ACC112 (cell line): Measurements from ENCODE around the gene SLC43A1.

Source experiments
- H2AFZ ChIP-seq: fragments of 200-600 bp; sonication (generic); one replicate; pipeline ENCODE4 v1.6.0; 2017; ENCODE audit warnings: antibody characterized with exemption, low read length; ENCODE audit not compliant: unreplicated experiment
- H3K27ac ChIP-seq: fragments of 200-600 bp; sonication (generic); 2 replicates; pipeline ENCODE4 v1.5.1; 2014; ENCODE audit warnings: low read depth, mild to moderate bottlenecking, antibody characterized with exemption, low read length, moderate library complexity
- H3K27me3 ChIP-seq: fragments of 200-600 bp; sonication (generic); 2 replicates; pipeline ENCODE4 v1.6.1; 2014; ENCODE audit warnings: mild to moderate bottlenecking, antibody characterized with exemption, low read length, moderate library complexity, mixed read lengths; ENCODE audit not compliant: insufficient read depth
- H3K36me3 ChIP-seq: fragments of 200-600 bp; sonication (generic); 2 replicates; pipeline ENCODE4 v1.6.1; 2016; ENCODE audit warnings: mild to moderate bottlenecking, antibody characterized with exemption, low read length, moderate library complexity, mixed read lengths; ENCODE audit not compliant: insufficient read depth
- H3K4me1 ChIP-seq: fragments of 200-600 bp; sonication (generic); one replicate; pipeline ENCODE4 v1.6.1; 2016; ENCODE audit warnings: low read length, mixed read lengths; ENCODE audit not compliant: insufficient read depth, unreplicated experiment, control insufficient read depth
- H3K4me3 ChIP-seq: fragments of 200-600 bp; sonication (generic); 2 replicates; pipeline ENCODE4 v1.5.1; 2014; ENCODE audit warnings: mild to moderate bottlenecking, low read depth, low read length
- H3K79me2 ChIP-seq: fragments of 200-600 bp; sonication (generic); one replicate; pipeline ENCODE4 v1.6.0; 2016; ENCODE audit warnings: low read length; ENCODE audit not compliant: control insufficient read depth, unreplicated experiment, insufficient read depth

Gene SLC43A1

GRCh38 chr11:57529012-57529411 lies 13.5 kb upstream of the SLC43A1 start:
- Histone ChIP-seq H3K27ac (no peak overlapping the region), H3K36me3 (no peaks in the 10 kb centered on the region), H3K79me2 (peaks cover 16% of the 10 kb centered on the region), H2AFZ (no peak overlapping the region), H3K27me3 (no peaks in the 10 kb centered on the region), H3K4me1 (peaks cover 12% of the 10 kb centered on the region), H3K4me3 (no peak overlapping the region)

GRCh38 chr11:57527056-57527631 lies 11.6 kb upstream of the SLC43A1 start:
- Histone ChIP-seq H3K27ac (no peak overlapping the region), H2AFZ (no peak overlapping the region), H3K36me3 (no peaks in the 10 kb centered on the region), H3K27me3 (no peaks in the 10 kb centered on the region), H3K4me3 (no peak overlapping the region), H3K79me2 (peaks cover 16% of the 10 kb centered on the region), H3K4me1 (peaks cover 12% of the 10 kb centered on the region)

- Histone ChIP-seq H3K27me3 (no peaks in the 10 kb centered on the region), H3K79me2 (no peaks in the 10 kb centered on the region), H3K4me1 (no peaks in the 10 kb centered on the region)
Measured at GRCh38 chr11:57523419-57523818, 7.9 kb upstream of the SLC43A1 start.

GRCh38 chr11:57521116-57521515 lies 5.6 kb upstream of the SLC43A1 start:
- no peak overlapping the region for H3K27ac ChIP-seq
- H3K4me3 ChIP-seq: no peak overlapping the region
- H3K4me1 ChIP-seq: no peaks in the 10 kb centered on the region

More at GRCh38 chr11:57523419-57523818, 7.9 kb upstream of the SLC43A1 start:
- Histone ChIP-seq H3K4me3 (no peak overlapping the region), H3K36me3 (no peaks in the 10 kb centered on the region), H2AFZ (no peak overlapping the region), H3K27ac (no peak overlapping the region)

GRCh38 chr11:57516061-57516443 lies 550 bp upstream of the SLC43A1 start:
- Histone ChIP-seq H3K27ac (no peak overlapping the region), H2AFZ (peak overlapping the region; percentile 81), H3K27me3 (no peaks in the 10 kb centered on the region), H3K4me3 (peak overlapping the region; percentile 81), H3K79me2 (no peaks in the 10 kb centered on the region), H3K36me3 (no peaks in the 10 kb centered on the region), H3K4me1 (no peaks in the 10 kb centered on the region)

More at GRCh38 chr11:57521116-57521515, 5.6 kb upstream of the SLC43A1 start:
- H3K36me3 ChIP-seq: no peaks in the 10 kb centered on the region
- H2AFZ ChIP-seq: no peak overlapping the region
- H3K27me3 ChIP-seq: no peaks in the 10 kb centered on the region
- no peaks in the 10 kb centered on the region for H3K79me2 ChIP-seq

GRCh38 chr11:57514538-57515331 lies 767 bp downstream of the SLC43A1 start:
- H3K79me2 ChIP-seq: no peaks in the 10 kb centered on the region
- no peaks in the 10 kb centered on the region for H3K4me1 ChIP-seq
- H3K36me3 ChIP-seq: no peaks in the 10 kb centered on the region
- H3K4me3 ChIP-seq: peak overlapping the region; percentile 81
- no peaks in the 10 kb centered on the region for H3K27me3 ChIP-seq
- H2AFZ ChIP-seq: peak overlapping the region; percentile 81
- H3K27ac ChIP-seq: no peak overlapping the region

GRCh38 chr11:57513911-57514537 lies 1.5 kb downstream of the SLC43A1 start:
- Histone ChIP-seq H3K4me1 (no peaks in the 10 kb centered on the region), H2AFZ (peak overlapping the region; percentile 81), H3K27me3 (no peaks in the 10 kb centered on the region), H3K27ac (no peak overlapping the region), H3K79me2 (no peaks in the 10 kb centered on the region), H3K36me3 (no peaks in the 10 kb centered on the region), H3K4me3 (peak overlapping the region; percentile 81)

GRCh38 chr11:57513452-57513795 lies 2.1 kb downstream of the SLC43A1 start:
- no peak overlapping the region for H3K4me3 ChIP-seq
- no peak overlapping the region for H3K27ac ChIP-seq
- H2AFZ ChIP-seq: no peak overlapping the region
- H3K79me2 ChIP-seq: no peaks in the 10 kb centered on the region
- H3K4me1 ChIP-seq: no peaks in the 10 kb centered on the region
- no peaks in the 10 kb centered on the region for H3K27me3 ChIP-seq
- H3K36me3 ChIP-seq: no peaks in the 10 kb centered on the region

GRCh38 chr11:57512646-57513451 lies 2.7 kb downstream of the SLC43A1 start:
- Histone ChIP-seq H3K4me3 (no peak overlapping the region), H3K27ac (no peak overlapping the region)

GRCh38 chr11:57511741-57512430 lies 3.6 kb downstream of the SLC43A1 start:
- H2AFZ ChIP-seq: no peak overlapping the region
- no peak overlapping the region for H3K27ac ChIP-seq
- H3K79me2 ChIP-seq: no peaks in the 10 kb centered on the region
- H3K27me3 ChIP-seq: no peaks in the 10 kb centered on the region
- no peaks in the 10 kb centered on the region for H3K4me1 ChIP-seq
- no peak overlapping the region for H3K4me3 ChIP-seq
- no peaks in the 10 kb centered on the region for H3K36me3 ChIP-seq

More at GRCh38 chr11:57512646-57513451, 2.7 kb downstream of the SLC43A1 start:
- no peak overlapping the region for H2AFZ ChIP-seq
- no peaks in the 10 kb centered on the region for H3K79me2 ChIP-seq
- no peaks in the 10 kb centered on the region for H3K36me3 ChIP-seq
- H3K27me3 ChIP-seq: no peaks in the 10 kb centered on the region
- H3K4me1 ChIP-seq: no peaks in the 10 kb centered on the region
